Muscle of leg (tissue), 11 donors: ENCODE data around the gene GTF3C1. TPM values are rescaled to one million over a fixed set of nuclear protein-coding genes. Genes with fewer than 3 reads are reported as not detected.

Experiments
- DNase-seq: peaks from one replicate; pipeline ENCODE4 v3.0.0; 2013
- H3K27ac ChIP-seq: one replicate; pipeline ENCODE4 v1.5.1; 2013; ENCODE audit warnings: mild to moderate bottlenecking, low read length, control low read depth
- H3K27me3 ChIP-seq: one replicate; pipeline ENCODE4 v1.6.1; 2013; ENCODE audit warnings: low read length; ENCODE audit not compliant: control insufficient read depth, insufficient read depth
- H3K36me3 ChIP-seq: one replicate; pipeline ENCODE4 v1.6.1; 2013; ENCODE audit warnings: low read length; ENCODE audit not compliant: control insufficient read depth, insufficient read depth
- H3K4me1 ChIP-seq: one replicate; pipeline ENCODE4 v1.6.1; 2013; ENCODE audit warnings: low read length; ENCODE audit not compliant: control insufficient read depth, insufficient read depth
- H3K4me3 ChIP-seq: one replicate; pipeline ENCODE4 v1.5.1; 2013; ENCODE audit warnings: low read length, control low read depth
- H3K9me3 ChIP-seq: replicated peaks from 2 replicates; pipeline ENCODE4 v1.6.1; 2013; ENCODE audit warnings: low read depth, low read length; ENCODE audit not compliant: control insufficient read depth
- WGBS: methylation state at CpG from one replicate; pipeline ENCODE4 v1.1.5; 2013; ENCODE audit warnings: missing lambda C conversion rate; ENCODE audit not compliant: insufficient coverage; 5-methylcytosine and 5-hydroxymethylcytosine counted together
- polyA plus RNA-seq, 8 donors: library from polyadenylated mRNA; unstranded; fragments of 120-200 nt; gene quantifications; one replicate each; pipeline versions ENCODE4 v1.2.1 to v1.2.3, GENCODE V29; 2013; ENCODE audit warnings: inconsistent platforms in 1 of 8, low replicate concordance in 1 of 8; ENCODE audit not compliant: insufficient read length in 8 of 8, insufficient read depth in 1 of 8
- total RNA-seq: library from RNA; stranded (reverse); fragments of 120-200 nt; gene quantifications from one replicate; pipeline ENCODE4 v1.2.4, GENCODE V29; 2013

GTF3C1 gene
- total and polyA plus RNA-seq, 9 donors: 40.7 to 72.0 (median 53.9) TPM

GRCh38 chr16:27511657-27512448 is 37.9 kb downstream of the GTF3C1 start:
- DNase-seq: no peak
- H3K27ac ChIP-seq: no peak overlapping the region
- H3K4me3 ChIP-seq: no peak overlapping the region
- no peaks in the 10 kb centered on the region for H3K4me1 ChIP-seq
- 83% methylated on average over 16 of the region's 22 CpGs for WGBS
- H3K27me3 ChIP-seq: no peaks in the 10 kb centered on the region
- peaks cover 4% of the 10 kb centered on the region for H3K9me3 ChIP-seq
- peaks cover 85% of the 10 kb centered on the region for H3K36me3 ChIP-seq

- Histone ChIP-seq H3K4me1 (no peaks in the 10 kb centered on the region), H3K36me3 (peaks cover 86% of the 10 kb centered on the region), H3K27me3 (no peaks in the 10 kb centered on the region), H3K4me3 (no peak overlapping the region), H3K27ac (no peak overlapping the region), H3K9me3 (peaks cover 1% of the 10 kb centered on the region)
- no peak for DNase-seq
- 88% methylated on average over 7 of the region's 9 CpGs for WGBS
Observed at GRCh38 chr16:27508476-27508875, 41.2 kb downstream of the GTF3C1 start.

- Histone ChIP-seq H3K9me3 (no peaks in the 10 kb centered on the region), H3K27me3 (no peaks in the 10 kb centered on the region), H3K4me3 (no peak overlapping the region), H3K27ac (no peak overlapping the region), H3K4me1 (no peaks in the 10 kb centered on the region), H3K36me3 (peaks cover 88% of the 10 kb centered on the region)
- WGBS: 93% methylated on average over 10 of the region's 17 CpGs
- no peak for DNase-seq
Observed at GRCh38 chr16:27506771-27507170, 42.9 kb downstream of the GTF3C1 start.

- no peaks in the 10 kb centered on the region for H3K4me1 ChIP-seq
- no peak overlapping the region for H3K27ac ChIP-seq
- no peaks in the 10 kb centered on the region for H3K27me3 ChIP-seq
- H3K36me3 ChIP-seq: peaks cover 88% of the 10 kb centered on the region
- WGBS: 87% methylated on average over 12 of the region's 13 CpGs
- H3K4me3 ChIP-seq: no peak overlapping the region
- no peaks in the 10 kb centered on the region for H3K9me3 ChIP-seq
- DNase-seq: no peak
Observed at GRCh38 chr16:27505297-27506236, 44.1 kb downstream of the GTF3C1 start.

- Histone ChIP-seq H3K4me1 (no peaks in the 10 kb centered on the region), H3K4me3 (no peak overlapping the region), H3K27ac (no peak overlapping the region), H3K27me3 (no peaks in the 10 kb centered on the region), H3K9me3 (no peaks in the 10 kb centered on the region), H3K36me3 (peaks cover 94% of the 10 kb centered on the region)
- no peak for DNase-seq
- WGBS: 88% methylated on average over 4 of the region's 5 CpGs
Observed at GRCh38 chr16:27503662-27504061, 46.1 kb downstream of the GTF3C1 start.

- H3K27ac ChIP-seq: no peak overlapping the region
- peak; percentile 27 for DNase-seq
- no peaks in the 10 kb centered on the region for H3K27me3 ChIP-seq
- H3K4me3 ChIP-seq: no peak overlapping the region
- H3K36me3 ChIP-seq: peaks cover 91% of the 10 kb centered on the region
- no peaks in the 10 kb centered on the region for H3K9me3 ChIP-seq
- peaks cover 2% of the 10 kb centered on the region for H3K4me1 ChIP-seq
- 88% methylated on average over 2 of the region's 3 CpGs for WGBS
Observed at GRCh38 chr16:27500801-27501200, 48.9 kb downstream of the GTF3C1 start.

- H3K4me3 ChIP-seq: no peak overlapping the region
- H3K27ac ChIP-seq: no peak overlapping the region
- DNase-seq: no peak
- H3K9me3 ChIP-seq: no peaks in the 10 kb centered on the region
- 92% methylated on average over 7 of the region's 9 CpGs for WGBS
- peaks cover 6% of the 10 kb centered on the region for H3K4me1 ChIP-seq
- H3K27me3 ChIP-seq: no peaks in the 10 kb centered on the region
- H3K36me3 ChIP-seq: peaks cover 94% of the 10 kb centered on the region
Observed at GRCh38 chr16:27499659-27500055, 50.1 kb downstream of the GTF3C1 start.

- DNase-seq: no peak
- H3K4me1 ChIP-seq: peaks cover 6% of the 10 kb centered on the region
- no peak overlapping the region for H3K27ac ChIP-seq
- H3K9me3 ChIP-seq: no peaks in the 10 kb centered on the region
- H3K36me3 ChIP-seq: peaks cover 93% of the 10 kb centered on the region
- 76% methylated on average over 12 of the region's 14 CpGs for WGBS
- no peaks in the 10 kb centered on the region for H3K27me3 ChIP-seq
- no peak overlapping the region for H3K4me3 ChIP-seq
Observed at GRCh38 chr16:27498916-27499658, 50.6 kb downstream of the GTF3C1 start.

GRCh38 chr16:27498031-27498825 is 51.5 kb downstream of the GTF3C1 start:
- H3K4me3 ChIP-seq: no peak overlapping the region
- peaks cover 6% of the 10 kb centered on the region for H3K4me1 ChIP-seq
- no peaks in the 10 kb centered on the region for H3K9me3 ChIP-seq
- WGBS: 92% methylated on average over 6 of the region's 9 CpGs
- peaks cover 87% of the 10 kb centered on the region for H3K36me3 ChIP-seq
- no peak overlapping the region for H3K27ac ChIP-seq
- DNase-seq: no peak
- no peaks in the 10 kb centered on the region for H3K27me3 ChIP-seq
